Stimulated activated CD8-positive, alpha-beta memory T cell treated with anti-CD3 and anti-CD28 coated beads, Interleukin-15, amount 100 ng/mL, for 1 hour (primary cell): ENCODE results near the gene SCNN1B.
"Not testable (repeated sequence)": the region's sequence is repeated elsewhere in the genome, so short reads cannot be mapped to it uniquely, and the experiment has no call there.

Experiments
- DNase-seq: peaks from one replicate; pipeline ENCODE4 v3.0.0-alpha.2; 2020; ENCODE audit warnings: low read depth

SCNN1B gene, protein sequence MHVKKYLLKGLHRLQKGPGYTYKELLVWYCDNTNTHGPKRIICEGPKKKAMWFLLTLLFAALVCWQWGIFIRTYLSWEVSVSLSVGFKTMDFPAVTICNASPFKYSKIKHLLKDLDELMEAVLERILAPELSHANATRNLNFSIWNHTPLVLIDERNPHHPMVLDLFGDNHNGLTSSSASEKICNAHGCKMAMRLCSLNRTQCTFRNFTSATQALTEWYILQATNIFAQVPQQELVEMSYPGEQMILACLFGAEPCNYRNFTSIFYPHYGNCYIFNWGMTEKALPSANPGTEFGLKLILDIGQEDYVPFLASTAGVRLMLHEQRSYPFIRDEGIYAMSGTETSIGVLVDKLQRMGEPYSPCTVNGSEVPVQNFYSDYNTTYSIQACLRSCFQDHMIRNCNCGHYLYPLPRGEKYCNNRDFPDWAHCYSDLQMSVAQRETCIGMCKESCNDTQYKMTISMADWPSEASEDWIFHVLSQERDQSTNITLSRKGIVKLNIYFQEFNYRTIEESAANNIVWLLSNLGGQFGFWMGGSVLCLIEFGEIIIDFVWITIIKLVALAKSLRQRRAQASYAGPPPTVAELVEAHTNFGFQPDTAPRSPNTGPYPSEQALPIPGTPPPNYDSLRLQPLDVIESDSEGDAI

DNA sequence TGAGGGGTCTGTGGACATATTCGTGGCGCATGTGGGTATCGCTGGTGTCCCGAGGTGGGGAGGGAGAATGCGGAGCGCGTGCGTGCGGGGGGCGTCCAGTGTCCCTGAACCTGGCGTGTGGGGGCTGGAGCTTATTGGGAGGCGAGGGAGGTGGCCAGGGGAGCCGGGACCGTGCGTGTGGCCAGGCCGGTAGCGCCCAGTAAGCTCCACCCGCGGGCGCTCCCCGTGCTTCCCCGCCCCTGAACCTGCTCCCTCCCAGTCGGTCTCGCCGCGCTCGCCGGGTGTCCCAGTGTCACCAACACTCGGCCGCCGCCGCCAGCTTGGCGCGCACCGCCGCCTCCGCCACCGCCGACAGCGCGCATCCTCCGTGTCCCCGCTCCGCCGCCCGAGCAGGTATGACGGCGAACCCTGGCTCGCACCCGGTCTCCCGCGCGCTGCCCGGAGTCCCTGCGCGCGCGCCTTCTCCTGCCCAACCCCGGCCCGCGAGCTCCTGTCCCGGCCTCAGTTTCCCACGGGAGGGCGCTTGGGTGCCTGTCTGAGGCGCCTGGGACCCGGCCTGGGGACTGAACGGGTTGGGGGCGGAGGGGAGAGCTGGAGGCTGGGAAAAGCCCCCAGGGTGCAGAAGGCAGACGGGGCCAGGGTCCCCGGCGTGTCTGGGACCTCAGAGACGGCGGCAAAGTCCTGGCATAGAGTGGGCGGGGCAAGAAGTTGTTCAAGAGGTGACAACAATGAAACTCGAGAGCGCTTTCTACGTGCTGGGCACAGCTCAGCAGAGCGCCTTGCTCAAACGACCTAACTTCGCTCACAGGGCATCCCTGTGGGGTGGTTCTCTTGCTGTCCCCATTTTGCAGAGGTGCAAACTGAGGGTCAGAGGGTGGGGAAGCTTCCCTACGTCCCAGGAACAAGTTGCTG, at the start of gene SCNN1B:
SCNN1B (plus strand) TSS at position 258 of the 912 bp plus-strand sequence. CDS start 46,298 bp downstream, outside the sequence.
- no peak for DNase-seq

DNA sequence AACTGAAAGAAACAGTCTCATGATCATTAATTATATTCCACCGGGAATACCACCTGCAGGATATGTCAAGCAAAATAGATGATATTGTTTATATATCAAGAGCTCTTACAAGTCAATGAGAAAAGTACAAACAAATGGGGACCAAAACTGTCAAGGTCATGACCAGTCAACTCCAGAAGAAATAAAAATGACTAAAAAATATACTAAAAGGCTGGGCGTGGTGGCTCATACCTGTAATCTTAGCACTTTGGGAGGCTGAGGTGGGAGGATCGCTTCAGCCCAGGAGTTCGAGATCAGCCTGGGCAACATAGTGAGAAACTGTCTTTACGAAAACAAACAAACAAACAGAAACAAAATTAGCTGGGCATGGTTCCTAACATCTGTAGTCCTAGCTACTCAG, 49.8 kb upstream of the SCNN1B start:
- no peak for DNase-seq

DNA sequence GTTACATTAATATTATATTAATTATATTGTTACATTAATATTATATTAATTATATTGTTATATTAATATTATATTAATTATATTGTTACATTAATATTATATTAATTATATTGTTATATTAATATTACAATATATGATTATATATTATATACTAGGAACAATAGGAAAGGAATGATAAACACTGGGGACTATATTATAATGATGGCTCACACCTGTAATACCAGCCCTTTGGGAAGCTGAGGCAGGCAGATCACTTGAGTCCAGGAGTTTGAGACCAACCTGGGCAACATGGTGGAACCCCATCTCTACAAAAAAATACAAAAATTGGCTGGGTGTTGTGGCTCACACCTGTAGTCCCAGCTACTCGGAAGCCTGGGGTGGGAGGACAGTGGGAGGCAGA, 48.5 kb upstream of the SCNN1B start:
- not testable (repeated sequence) for DNase-seq

DNA sequence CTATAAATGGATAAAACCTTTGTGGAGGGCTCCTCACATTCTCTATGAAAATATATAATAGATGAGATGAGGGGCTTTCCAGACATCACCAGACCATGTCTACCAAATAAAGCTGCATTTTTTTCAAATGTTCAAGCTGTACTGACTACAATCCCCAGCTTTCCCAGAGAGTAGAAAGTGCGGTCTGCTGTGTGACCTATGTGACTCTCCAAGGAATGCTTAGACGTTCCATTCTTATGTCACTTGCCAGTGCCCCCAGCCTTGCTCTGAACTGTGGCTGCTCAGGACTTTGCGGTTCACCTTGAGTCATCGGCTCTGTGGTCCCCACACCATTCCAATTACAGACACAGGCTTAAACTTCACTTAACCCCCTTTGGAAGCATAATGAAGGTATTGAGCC, 47.8 kb upstream of the SCNN1B start:
- no peak for DNase-seq

DNA sequence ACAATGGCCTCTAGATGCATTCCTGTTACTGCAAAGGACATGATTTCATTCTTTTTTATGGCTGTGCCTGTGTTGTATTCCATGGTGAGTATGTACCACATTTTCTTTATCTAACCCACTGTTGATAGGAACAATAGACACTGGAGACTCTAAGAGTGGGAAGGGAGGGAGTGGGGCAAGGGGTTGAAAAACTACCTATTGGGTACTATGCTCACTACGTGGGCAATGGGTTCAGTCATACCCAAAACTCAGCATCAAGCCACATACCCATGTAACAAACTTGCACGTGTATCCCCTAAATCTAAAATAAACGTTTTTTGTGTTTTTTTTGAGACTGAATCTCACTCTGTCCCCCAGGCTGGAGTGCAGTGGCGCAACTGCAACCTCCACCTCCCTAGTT, 47.1 kb upstream of the SCNN1B start:
- DNase-seq, result no peak

DNA sequence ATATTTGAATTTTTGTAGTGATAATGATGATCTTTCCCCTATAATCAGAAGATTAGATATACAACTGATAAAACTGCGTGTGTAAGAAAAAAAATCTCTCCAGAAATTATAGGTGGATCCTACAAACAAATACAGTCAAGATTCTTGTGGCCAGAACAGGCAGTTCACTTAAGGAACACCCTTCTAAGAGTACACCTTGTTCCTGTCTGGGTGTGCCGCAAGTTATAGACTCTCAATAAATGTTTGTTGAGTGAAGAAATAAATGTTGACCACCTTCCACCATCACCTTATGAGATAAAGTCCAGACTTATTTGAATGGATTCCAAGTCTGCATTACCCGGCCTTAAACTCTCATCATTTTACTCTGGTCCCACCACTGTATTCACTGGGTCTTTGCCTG, 45.7 kb upstream of the SCNN1B start:
- DNase-seq, result no peak

DNA sequence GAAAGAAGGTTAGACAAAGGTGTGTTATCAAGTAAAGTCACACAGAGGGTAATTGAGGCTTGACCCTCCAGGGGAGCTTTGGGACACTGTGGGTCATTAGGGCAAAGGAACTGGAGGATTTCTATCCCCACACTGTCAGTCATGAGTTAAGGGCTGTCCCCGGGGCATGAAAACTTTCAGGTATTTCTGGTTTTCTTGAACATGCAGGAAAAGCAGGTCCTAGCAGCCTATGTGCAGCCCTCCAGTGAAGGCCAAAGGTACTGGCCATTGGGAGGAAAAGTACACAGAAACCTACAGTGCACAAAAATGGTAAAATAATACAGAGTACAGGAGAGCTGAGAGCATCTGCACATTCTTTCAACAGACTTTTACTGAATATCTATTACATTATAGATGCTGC, 44.4 kb upstream of the SCNN1B start:
- no peak for DNase-seq

DNA sequence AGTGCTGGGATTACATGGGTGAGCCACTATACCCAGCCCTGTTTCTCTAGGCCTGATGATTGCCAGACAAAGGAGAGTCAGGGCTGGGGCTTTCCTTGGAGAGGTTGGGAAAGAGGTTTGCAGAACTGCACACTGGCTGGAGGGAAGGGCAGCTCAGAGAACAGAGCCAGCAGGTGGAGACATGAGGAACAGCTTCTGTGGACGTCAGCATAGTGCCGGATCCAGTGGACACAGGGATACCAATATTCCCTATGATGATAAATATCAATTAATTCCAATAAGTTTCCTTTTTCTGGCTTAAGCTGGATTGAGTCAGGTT, 43.2 kb upstream of the SCNN1B start:
- no peak for DNase-seq

DNA sequence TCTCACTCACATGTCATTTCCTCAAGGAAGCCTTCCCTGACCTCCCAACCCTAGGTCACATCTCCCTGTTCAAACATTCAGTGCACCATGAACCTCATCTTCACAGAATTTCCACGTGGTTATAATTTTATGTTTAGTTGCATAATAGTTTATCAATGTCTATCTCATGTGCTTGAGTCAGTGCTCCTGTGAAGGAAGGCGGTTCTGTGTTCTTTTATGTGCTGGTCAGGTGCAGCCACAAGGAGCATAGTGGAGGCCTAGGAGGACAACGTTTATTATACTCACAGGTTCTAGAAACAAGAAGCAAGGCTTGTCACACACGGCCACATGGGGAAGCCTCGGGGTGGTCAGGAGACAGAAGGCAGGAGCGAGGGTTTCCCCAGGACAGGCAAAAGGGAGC, 34.5 kb upstream of the SCNN1B start:
- DNase-seq, result no peak

DNA sequence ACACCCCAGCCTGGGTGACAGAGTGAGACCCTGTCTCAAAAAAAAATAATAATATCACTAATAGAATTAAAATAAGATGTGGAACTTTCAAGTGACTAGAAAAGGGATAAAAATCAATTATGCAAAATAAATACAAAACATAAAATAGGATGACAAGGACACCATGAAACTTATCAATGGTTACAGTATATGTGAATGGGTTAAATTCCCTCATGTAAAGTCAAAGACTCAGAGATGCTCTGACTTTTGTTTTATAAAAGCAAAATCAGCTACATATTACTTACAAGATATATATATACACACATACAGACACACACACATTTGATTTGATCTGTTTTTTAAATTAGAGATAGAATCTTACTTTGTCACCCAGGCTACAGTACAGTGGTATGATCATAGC, 33.5 kb upstream of the SCNN1B start:
- no peak for DNase-seq

DNA sequence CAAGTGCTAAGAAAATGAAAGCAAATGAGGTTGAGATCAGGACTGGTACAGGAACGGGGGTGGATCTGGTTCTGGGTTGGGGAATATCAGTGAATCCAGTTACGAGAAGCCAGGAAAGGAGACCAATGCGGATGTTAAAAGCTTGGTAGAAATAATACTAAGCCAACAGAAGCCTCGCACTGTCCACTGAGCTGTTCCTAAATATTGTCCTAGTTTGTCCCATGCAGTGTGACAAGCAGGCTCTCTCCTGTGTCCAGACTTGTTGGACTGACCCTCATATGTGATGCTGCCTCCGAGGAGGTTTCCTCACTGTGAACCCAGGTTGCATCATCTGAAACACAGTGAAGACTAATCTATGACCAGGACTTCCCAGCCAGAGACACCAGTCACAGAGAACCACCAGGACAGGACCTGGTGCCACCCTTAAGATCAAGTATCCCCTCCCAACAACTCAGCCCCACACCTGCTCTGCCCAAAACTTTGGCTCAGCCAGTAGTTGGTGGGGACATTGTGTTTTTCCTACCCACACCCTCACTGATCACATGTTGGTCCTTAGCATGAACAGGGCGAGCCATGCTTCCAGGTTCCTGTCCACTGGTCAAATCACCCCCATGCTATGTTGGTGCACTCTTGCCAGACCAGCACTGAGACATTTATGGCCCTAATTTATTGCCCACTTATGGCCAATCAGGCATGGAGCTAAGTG, 32.7 kb upstream of the SCNN1B start:
- no peak for DNase-seq

DNA sequence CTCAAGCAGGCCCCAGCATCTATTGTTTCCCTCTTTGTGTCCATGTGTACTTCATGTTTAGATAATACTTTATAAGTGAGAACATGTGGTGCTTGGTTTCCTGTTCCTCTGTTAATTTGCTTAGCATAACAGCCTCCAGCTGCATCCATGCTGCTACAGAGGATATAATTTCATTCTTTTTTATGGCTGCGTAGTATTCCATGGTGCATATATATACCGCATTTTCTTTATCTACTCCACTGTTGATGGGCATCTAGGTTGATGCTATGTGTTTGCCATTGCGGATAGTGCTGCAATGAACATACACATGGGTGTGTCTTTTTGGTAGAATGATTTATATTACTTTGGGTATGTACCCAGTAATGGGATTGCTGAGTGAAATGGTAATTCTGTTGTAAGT, 31.4 kb upstream of the SCNN1B start:
- no peak for DNase-seq

DNA sequence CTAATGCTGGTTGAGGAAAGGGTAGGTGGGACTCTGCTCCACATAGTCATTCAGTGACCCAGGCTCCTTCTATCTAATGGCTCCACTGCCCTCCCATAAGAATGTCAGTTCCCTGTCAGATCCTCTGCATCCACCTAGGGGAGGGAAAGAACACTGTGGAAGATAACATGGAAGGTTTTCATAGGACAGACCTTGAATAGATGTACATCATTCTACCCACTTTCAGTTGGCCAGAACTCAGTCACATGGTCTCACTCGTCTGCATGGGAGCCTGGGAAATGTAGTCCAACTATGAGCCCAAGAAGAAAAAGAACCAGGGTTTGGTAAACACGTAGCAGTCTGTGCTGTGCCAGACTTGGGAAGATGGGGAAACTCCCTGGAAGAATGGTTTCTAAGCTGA, 27.1 kb upstream of the SCNN1B start:
- DNase-seq, result no peak

DNA sequence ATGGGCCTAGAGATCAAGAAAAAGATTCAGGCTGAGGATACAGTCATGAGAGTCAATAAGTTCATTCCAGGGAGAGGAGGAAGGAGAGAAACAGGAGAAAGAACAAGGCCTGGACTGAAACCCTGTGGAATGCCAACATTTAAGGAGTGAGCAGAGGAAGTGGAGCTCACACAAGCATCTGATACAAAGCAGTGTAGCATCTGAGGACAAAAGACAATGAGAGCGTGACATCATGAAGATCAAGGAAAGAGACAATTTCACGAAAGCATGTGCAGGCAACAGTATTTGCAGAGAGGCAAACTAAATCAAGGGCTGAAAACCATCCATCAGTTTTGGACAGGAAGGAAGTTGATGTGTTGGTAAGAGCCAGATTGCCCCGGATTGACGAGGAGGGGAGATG, 25.3 kb upstream of the SCNN1B start:
- no peak for DNase-seq

DNA sequence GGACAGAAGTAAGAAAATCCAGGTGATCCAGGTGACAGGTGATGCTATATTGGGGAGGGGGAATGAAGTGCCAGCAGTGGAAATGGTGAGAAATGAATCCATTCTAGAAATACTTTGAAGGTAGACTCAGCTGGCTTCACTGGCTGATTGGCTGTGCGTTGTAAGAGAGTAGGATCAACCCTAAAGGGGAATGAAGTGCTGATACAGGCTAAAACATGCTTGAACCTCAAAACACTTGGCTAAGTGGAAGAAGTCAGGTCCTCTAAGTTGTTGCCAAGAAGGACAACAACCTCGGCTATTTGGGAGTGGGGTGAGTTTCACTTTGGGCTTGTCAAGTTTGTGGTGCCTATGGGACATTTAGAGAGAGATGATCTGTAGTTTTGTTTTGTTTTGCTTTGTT, 24.1 kb upstream of the SCNN1B start:
- no peak for DNase-seq

DNA sequence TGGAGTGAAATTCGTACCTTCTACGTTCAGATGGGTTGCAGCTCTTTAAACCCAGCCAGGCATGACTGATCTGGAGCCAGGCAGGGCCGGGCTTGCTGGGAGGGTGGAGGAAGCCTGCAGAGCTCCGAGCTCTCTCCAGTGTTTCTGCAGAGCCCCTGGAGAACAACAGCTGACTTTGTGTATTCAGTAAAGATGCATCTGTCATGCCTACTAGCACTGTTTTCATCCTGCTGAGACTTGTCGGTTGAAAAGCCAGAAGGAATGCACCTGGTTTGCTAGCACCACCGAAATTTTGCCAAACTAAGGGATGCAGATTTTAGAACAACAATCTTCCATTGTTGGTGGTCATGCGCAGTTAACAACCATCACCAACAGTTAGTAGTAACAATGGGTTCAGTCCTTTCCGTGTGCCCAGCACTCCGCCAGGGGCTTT, 22.4 kb upstream of the SCNN1B start:
- no peak for DNase-seq

DNA sequence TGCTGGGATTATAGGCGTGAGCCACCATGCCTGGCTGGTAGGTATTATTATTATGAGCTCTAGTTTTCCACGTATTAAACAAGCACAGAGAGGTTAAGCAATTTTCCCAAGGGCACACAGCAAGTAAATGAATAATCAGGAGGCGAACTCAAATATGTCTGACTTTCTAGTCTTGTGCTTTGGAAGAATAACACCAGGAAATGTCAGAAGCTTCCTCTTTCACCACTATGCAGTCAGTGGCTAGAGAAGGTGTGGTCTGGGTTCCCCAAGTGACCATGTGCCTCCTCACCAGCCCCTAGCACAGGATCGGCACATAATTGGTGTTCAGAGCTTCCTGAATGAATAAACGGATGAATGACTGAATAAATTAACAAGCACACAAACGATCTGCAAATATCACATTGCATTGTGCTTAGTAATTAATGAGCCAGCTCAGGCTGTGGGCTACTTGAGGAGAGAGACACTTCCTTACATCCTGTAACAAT, 21.6 kb upstream of the SCNN1B start:
- no peak for DNase-seq

DNA sequence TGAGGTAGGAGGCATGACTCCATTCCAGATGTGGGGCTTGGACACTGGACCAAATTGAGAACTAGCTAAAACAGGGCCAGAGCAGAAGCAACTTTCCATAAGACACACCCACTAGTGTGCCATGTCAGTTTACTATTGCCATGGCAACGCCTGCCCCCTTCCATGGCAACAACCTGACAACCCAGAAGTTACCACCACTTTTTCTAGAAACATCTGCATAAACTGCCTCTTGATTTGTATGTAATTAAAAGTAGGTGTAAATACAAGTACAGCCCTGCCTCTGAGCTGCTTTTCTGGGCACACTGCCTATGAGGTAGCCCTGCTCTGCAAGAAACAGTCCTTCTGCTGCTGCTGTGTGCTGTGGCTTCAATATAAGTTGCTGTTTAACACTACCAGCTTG, 19.5 kb upstream of the SCNN1B start:
- DNase-seq, result no peak

DNA sequence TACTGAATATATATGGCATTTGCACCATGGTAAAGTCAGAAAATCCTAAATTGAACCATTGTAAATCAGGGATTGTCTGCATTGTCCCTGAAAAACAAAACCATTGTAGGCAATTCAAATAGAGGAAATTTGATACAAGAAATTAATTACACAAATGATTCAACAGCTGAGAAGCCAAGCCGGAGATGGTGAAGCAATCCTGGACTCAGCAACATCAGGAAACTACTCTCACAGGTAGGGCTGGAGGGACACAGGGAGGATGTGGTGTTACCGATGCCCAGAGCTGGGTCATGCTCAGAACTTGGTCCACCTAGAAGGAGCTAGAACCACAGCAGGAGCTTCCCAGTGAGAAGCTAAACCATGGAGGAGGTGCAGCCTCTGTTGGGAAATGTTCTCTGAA, 18.5 kb upstream of the SCNN1B start:
- DNase-seq, result no peak

DNA sequence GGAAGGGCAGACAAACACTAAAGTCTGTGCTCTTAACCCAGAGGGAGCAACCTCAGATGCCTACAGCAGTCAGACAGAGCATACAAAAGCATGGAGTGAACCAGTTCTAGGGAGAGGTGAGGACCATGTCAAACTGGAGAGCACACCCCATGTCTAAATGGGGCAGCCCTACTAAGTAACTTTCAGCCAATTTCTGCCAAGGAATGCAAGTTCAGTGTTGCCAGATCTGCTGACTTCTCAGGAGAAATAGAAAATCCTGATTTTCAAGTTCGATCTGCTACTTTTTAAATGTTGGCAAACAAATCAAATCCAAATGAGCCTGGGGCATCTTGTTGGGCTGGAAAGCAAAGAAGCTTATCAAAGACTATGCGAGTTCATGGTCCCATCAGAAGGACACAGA, 17.5 kb upstream of the SCNN1B start:
- DNase-seq, result no peak

DNA sequence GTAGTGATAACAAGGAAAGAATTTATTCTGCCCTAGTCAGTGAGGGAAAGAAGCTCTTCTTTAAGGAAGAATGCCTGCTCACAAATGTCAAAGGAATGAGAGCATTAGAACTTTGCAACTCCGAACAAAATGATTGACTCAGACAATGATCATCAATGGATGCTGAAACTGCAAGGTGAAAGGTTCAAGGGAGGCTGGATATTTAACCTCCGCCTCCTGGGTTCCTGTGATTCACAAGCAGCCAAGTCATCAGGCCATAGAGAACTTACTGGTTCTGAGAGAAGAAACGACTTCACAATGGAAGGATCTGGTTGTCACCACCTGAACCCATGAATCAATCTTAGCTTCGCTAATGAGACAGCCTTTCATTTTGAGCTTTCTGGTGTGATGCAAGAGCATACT, 16.0 kb upstream of the SCNN1B start:
- DNase-seq, result no peak

DNA sequence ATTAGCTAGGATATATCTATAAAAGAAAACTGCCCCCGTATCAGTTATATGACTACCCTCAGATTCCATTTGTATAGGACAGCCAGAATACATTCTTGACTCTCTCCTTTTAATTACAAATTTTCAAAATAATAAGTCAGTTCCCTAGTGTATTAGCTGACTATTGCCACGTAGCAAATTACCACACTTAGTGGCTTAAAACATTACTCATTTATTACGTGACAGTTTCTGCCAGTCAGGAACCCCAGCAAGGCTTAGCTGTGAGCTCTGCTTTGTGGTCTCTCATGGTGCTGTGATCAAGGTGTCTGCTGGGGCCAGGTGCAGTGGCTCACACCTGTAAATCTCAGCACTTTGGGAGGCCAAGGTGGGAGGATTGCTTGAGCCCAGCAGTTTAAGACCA, 13.9 kb upstream of the SCNN1B start:
- DNase-seq, result no peak
